ENCODE data around the gene BMPR1A.

- TF ChIP-seq CTCF (conservative IDR thresholded peaks at IDR 0.05) (no peak), EZH2 (IDR thresholded peaks at IDR 0.05; ENCODE audit: low read depth) (no peak)
These were observed 194.9 kb downstream of the BMPR1A start for GRCh38 chr10:86951184-86951761.

All from PC-9 (cell line).